Activated gamma-delta T cell (primary cell): ENCODE results near the gene ADRM1.

Source experiments
- DNase-seq: peaks from one replicate; lab custom pipeline; 2025; lab: John Stamatoyannopoulos, UW

ADRM1 gene

DNA sequence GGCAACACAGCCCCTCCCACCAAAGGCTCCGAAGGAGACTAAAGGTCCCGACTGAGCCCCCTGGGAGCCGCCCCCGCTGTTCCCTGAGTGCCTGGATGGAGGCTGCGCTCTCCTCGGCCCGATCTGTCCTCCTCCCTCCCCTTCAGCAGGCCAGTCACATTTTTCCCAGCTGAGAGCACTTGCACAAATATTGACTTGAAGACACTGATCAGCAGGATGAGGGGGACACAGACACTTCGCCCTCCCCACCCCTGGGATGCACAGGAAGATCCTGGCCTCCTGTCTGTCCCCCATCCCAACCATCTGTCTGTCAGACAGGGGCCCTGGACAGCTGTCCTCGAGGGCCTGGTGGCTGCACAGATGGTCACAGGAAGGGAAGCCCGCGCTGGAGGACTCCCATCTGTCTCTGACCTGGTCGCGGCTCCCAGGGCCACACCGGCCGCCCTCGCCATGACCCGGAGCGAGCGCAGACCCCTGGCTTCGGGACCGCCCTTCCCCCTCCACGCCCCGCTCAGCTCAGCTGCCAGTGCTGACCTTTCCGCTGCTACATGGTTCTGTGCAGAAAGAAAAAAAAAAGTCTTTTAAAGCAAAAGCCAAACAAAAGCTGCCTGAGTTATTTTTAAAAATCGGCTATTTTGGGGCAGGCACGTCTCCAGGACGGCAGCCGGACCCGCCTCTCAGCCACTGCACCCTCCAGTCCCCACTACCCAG, 53.2 kb downstream of the ADRM1 start:
- DNase-seq = no peak

DNA sequence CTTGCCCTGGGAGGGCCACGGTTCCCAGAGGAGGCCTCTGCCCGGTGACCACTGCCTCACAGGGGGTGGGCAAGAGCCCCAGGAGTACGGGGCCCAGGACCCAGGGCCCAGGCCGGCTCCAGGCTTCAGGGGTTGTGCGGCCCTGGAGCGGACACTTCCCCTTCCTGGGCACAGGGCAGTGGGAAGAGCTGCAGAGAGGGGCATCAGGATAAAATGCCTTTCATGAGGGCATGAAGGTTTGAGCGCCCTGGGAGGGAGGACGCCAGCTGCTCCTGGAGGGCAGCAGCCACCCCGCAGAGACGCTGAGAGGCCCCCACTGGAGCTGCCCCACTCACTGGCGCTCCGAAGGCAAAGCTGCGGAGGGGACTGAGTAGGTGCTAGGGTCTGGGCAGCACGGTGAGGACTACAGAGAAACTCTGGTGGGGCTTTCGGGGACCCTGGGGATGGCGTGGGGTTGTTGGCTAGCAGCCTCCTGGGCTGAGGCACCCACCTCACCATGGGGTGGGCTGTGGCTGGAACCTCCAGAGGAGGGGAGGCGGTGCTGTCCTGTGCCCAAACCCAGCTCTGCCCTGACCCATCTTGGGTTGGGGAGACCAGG, 53.9 kb downstream of the ADRM1 start:
- DNase-seq = no peak

DNA sequence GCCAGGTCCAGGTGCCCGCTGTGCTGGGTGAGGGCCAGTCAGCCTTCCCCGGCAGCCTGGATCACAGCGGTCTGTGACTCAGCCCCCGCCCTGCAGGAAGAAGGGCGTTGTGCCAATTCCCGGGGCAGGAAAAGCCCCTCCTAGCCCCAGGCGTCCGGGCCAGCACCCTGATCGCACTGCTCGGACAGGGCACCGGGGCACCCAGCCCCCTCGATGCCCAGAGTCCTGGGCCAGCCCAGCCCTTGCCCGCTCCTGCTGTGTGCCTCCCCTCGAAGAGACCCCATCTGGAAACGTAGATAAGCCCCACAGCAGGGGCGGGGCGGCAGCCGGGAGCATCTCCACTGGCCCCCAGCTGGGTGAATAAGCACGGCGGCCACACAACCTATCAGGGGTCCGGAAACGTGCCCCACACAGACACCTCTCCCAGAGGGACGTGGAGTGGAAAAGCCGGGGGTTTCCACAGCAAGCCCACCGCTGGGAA, 54.4 kb downstream of the ADRM1 start:
- DNase-seq = no peak

DNA sequence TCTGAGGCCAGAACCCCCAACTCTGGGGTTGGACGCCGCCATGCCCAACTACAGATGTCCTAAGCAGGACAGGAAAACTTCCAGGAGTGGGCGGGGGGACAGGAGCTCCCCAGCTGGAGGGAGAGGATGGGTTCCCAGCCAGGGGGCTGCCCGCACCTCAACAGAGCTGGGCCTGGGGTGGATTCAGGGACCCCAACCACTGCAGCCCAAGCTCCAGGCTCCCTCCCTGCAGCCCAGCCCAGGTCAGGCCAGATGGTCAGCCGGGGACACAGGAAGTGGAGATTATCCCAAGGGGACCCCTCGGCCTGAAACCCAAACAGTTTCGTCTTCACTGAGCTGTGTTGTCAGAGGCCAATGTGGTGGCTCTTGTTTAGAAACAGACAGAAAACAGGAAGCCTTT, 54.9 kb downstream of the ADRM1 start:
- DNase-seq = no peak
